NCI-H2196 treated with DMSO at 0.1 percent for 48 hours (cell line): ENCODE data around the gene SFTA2.

ENCODE experiments used
- DNase-seq: peaks from one replicate; lab custom pipeline; 2025; ENCODE audit not compliant: unreplicated experiment; lab: John Stamatoyannopoulos, UW

Gene SFTA2

DNA sequence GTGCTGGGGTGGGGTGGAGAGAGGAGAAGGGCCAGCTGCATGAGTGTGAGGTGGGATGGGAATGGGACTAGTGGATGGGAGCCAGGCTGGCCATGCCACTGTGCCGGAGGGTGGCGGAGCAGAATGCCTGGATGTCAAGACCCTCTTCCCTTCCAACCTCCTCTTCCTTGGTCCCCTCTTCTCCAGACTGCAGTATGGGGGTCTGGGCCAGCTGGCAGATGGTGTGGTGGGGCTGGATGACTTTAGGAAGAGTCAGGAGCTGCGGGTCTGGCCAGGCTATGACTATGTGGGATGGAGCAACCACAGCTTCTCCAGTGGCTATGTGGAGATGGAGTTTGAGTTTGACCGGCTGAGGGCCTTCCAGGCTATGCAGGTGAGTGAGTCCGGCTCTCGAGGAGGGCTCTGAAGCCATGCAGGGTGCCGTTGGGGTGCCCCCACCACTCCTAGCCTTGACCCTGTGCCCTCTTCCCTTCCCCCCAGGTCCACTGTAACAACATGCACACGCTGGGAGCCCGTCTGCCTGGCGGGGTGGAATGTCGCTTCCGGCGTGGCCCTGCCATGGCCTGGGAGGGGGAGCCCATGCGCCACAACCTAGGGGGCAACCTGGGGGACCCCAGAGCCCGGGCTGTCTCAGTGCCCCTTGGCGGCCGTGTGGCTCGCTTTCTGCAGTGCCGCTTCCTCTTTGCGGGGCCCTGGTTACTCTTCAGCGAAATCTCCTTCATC lies 40.0 kb downstream of the SFTA2 start:
- no peak for DNase-seq

DNA sequence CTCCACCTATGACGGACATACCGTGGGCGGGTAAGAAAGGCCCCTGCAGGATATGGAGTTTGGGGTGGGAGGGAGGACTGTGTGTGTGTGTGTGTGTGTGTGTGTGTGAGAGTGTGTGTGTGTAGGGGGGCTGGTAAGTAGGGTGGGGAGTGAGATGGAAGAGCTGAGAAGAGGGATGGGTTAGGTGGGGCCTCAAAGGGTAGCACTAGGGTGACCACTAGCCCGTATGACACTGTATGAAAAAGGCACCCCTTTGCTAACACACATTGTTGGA lies 40.6 kb downstream of the SFTA2 start:
- DNase-seq, result no peak

DNA sequence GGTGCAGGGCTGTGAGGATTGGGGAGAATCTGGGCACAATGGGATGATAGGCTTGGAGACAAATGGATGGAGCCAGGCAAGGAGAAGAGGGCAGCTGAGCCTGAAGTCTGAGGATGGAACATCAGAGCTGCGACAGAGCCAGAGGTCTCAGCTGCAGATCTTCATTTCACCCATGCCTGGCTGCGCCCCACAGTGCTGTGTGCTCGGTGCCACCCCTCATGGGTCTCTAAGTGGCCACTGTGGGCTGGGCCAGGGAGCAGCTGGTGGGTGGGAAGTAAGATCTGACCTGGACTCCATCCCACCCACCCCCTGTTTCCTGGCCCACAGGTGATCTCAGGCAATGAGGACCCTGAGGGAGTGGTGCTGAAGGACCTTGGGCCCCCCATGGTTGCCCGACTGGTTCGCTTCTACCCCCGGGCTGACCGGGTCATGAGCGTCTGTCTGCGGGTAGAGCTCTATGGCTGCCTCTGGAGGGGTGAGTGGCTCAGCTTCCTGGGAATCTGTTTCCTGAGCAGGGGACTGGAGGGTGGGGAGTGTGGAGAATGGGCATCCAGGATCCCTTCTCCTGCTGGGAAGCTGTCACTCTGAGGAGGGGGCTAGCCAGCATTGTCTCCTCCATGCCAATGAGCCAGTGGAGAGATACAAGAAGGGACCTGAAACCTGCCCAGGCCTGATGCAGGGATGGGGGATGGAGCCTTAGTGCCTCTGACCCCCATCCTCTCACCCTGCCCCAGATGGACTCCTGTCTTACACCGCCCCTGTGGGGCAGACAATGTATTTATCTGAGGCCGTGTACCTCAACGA lies 41.1 kb downstream of the SFTA2 start:
- no peak for DNase-seq

DNA sequence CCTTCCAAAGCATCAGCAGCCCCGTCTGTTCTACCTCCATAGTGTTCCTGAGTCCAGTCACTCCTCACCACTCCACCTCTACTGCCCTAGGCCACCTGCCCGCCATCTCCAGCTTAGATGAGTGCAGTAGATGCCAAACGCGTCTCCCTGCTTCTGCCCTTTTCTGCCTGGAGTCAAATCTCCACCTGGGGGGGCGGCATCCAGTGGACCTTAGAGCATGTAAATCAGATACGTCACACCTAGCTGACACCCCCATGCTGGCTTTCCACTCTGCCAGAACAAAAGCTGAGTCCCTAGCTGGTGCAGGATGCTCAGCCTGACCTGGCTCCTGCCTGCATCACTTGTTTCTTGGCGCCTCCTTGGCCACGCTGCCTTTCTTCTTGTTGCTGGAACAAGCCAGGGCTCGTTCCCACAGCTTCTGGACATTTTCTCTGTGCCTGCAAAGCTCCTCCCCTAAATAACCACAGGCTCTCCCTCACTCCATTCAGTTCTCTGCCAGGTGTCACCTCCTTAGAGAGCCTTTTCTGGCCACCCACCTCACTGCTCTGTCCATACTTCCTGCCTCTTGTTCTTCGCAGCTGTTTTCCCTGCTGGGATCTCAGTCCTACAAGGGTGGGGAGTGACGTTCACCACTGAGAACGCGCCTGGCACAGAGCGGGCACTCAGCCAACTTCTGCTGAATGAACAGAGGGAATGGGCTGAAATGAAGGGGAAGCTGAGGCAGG lies 41.9 kb downstream of the SFTA2 start:
- peak; percentile 83 for DNase-seq

DNA sequence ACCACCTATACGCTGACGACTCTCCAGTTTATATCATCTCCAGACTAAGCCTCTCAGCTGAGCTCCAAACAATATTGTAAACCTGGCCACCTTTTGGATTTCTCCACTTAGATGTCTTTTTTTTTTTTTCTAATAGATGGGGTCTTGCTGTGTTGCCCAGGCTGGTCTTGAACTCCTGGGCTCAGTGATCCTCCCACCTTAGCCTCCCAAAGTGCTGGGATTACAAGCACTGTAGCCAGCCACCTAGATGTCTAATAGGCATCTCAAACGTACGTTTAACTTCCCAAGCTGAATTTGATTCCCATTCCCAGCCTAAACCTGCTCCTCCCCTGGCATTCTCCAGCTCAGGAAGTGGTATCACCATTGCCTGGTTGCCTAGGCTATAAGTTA lies 42.5 kb downstream of the SFTA2 start:
- DNase-seq, result no peak

DNA sequence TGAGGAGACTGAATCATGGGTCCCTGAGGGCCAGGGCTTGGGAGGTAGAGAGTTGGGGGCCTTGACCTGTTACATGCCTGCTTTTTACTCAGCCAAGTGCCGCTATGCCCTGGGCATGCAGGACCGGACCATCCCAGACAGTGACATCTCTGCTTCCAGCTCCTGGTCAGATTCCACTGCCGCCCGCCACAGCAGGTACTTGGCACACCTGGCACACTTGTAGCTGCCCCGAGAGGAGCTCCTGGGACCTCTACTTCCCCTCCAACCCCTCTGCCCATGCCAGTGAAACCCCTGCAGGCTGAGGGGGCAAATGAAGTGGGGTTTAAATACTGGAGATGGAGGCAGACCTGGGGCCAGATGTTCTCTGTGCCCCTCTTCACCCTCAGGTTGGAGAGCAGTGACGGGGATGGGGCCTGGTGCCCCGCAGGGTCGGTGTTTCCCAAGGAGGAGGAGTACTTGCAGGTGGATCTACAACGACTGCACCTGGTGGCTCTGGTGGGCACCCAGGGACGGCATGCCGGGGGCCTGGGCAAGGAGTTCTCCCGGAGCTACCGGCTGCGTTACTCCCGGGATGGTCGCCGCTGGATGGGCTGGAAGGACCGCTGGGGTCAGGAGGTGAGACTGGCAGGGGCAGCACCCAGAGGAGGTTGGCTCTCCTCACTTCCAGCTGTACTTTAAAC lies 43.0 kb downstream of the SFTA2 start:
- DNase-seq, result no peak

DNA sequence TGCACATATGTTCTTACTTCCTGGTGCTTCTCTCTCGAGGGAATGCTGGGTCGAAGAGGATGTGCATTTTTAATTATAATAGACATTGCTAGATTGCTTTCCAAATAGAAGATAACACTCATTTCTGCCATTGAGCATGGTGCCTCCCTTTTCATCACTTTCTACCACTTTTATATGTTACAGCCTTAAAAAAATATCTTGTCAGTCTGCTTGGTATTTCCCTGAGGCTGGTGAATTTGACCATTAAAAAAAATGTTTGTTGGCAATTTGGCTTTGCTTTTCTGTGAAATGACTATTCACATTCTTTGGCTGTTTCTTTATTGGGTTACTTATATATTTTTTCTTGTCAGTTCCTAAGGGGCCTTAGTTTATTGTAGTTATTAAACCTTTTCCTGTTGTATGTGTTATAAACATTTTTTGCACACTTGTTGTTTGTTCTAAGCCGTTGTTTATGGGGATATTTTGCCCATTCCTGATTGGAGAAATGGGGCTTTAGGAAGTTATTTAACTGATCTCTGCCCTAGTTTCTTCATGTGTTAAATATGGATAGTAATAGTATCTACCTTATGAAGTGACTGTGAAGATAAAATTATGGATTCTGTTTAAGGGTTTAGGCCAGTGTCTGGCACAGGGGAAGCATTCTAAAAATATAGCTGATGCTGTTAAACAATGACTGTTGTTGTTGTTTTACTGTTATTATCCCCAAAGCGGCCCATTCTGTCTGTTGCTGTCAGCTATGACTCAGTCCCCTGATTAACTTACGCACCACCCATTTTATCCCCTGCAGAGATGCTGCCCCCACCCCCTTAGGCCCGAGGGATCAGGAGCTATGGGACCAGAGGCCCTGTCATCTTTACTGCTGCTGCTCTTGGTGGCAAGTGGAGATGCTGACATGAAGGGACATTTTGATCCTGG lies 43.8 kb downstream of the SFTA2 start:
- no peak for DNase-seq

DNA sequence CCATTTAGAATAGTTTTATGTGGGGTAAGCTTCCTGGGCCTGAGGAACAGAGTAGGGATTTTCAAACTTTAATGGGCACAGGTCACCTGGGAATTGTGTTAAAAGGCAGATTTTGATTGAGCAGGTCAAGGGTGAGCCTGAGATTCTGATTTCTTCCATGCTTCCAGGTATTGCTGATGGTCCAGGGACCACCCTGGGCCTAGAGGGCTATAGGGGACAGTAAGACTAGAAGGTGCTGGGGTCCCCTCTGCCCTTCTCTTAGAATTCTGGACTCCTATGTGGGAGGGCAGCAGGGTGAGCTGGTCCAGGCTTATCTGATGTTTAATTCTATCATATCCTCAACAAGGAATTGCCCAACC lies 45.1 kb downstream of the SFTA2 start:
- no peak for DNase-seq

DNA sequence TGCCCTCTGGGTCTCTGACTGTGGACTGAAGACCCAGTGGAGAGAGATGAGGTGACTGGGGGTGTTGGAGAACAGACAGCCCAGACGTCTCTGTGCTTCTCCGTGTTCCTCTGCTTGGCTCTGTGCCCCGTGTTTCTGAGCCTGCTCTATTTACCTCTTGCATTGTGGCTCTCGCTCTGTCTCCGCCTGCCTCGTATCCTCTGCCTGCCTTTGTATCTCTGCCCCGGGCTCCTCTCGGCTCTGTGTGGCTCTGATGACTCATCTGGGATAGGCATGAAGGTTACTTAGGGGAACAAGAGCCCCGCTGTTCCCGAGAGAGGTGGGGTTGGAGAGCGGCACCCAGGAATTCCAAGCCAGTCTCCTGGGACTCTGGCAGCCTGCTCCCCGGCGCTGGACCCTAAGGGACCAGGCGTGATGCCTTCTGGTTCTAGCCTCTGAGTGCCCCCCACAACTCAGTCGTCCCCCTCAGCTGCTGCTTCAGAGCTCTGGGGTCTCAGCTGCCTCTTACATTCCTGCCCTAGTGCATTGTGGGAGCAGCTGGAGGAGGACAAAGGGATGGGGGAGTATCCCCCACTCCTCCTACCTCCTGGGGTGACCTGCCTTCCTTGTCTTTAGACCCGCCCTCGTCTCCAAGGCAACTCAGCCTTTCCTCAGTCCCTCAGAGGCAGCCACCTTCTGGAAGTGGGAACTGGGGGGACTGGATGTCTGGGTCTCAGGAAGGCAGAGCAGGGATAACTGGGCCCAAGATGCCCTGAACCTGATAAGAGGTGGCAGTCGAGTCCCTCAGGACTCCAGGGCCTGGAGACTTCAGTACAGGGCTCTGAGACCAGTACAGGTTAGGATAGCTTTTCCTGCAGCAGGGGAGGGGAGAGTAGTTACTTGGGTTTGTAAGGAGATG lies 45.7 kb downstream of the SFTA2 start:
- DNase-seq, result peak; percentile 37

DNA sequence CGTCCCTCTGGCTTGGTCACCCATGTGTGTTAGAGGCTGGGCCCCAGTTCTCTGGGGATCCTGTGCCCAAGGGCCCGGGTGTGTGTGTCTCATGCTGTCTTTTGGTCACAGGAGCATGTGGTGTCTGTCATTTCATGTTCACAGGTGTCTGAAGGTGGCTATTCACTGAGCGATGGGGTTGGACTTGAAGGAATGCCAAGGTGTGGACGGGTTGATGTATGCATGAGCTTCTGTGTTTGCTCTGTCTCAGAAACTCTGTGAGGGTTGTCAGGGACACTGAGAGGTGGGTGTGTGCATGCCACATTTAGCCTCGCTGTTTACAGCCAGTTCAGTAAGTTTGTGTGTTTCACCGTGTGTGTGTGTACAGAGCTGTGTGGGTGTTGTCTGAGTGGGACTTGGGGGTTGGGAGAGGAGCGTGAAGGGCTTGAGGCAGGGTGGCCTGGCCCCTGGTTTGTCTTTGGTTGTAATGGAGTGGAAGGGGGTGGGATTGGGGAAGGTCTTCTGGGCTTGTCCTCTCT lies 46.4 kb downstream of the SFTA2 start:
- no peak for DNase-seq

DNA sequence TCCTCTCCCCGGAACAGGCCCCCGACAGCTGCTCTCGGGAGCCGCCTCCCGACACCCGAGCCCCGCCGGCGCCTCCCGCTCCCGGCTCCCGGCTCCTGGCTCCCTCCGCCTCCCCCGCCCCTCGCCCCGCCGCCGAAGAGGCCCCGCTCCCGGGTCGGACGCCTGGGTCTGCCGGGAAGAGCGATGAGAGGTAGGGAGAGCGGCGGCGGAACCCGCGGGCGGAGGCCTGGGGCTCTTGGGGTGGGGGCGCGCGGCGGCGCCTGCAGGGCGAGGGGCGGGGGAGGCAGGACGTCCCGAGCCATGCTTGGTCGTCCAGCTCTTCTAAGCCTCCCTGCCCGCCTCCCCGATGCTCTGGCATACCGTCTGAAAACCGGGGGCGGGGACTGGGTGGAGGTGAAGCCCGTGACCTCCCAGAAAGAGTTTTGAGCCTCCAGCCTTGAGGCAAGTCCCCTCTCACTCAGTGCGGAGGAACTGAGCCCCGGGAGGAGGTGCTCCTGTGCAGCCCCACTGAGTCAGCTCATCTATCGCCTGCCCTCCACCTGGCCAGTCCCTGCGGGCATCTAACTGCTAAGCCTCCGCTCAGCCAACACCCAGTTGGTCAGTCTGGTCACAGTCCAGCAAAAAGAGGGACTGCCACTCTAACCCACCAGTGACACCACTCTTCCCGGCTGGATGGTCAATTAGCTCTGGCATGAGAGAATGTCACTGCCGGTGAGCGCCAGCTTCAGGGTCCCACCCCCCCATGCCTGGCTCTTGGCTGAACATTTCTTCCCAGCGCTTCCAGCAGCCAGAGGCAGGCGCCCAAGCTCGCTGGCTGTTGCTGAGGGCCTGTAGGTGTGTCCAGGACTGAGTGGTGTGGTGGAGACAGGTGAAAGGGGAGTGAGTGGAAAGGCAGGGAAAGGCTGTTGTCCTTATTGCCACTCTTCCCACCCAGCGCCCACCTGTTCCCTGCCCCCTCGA lies 47.2 kb downstream of the SFTA2 start:
- DNase-seq, result no peak

DNA sequence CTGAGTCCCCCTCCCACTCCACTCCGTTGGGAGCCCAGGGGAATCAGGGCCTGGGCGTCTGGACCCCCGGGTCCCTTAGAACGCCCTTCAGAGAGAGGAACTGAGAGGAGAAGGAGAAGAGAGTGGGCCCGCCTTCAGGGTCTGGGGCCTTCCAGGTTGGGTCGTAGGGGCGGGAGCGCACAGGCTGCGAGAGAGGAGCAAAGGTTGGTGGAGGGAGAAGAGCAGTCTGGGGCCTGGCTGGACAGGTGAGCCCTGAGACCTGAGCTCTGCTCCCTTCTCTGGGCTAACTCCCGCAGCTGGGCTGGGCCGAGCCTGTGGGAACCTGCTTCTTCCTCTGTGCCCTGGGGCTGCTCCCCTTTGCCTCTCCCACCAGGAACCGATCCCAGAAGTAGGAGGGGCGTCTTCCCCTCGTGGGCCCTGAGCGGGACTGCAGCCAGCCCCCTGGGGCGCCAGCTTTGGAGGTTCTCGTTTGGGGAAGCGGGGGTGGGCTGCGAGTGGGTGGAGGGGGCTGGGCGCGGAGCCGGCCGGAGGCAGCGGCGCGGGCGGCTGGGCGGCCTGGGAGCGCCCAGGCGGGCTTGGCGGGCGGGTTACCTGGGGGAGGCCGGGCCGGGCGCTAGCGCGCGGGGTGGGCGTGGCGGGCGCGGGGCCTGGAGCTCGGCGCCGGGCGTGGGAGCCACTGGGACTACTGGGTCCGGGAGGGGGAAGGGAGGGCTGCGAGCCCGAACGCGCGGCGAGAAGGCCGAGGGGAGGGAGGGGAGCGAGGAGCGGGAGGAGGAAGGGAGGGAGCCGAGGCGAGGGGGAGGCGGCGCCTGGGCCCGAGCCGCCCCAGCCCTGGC lies 48.1 kb downstream of the SFTA2 start, which contains the start of gene DDR1:
Gene DDR1 (plus strand): TSS at position 835 of the 836 bp plus-strand sequence. CDS start 4,211 bp downstream, outside the sequence.
- DNase-seq, result peak; percentile 80

DNA sequence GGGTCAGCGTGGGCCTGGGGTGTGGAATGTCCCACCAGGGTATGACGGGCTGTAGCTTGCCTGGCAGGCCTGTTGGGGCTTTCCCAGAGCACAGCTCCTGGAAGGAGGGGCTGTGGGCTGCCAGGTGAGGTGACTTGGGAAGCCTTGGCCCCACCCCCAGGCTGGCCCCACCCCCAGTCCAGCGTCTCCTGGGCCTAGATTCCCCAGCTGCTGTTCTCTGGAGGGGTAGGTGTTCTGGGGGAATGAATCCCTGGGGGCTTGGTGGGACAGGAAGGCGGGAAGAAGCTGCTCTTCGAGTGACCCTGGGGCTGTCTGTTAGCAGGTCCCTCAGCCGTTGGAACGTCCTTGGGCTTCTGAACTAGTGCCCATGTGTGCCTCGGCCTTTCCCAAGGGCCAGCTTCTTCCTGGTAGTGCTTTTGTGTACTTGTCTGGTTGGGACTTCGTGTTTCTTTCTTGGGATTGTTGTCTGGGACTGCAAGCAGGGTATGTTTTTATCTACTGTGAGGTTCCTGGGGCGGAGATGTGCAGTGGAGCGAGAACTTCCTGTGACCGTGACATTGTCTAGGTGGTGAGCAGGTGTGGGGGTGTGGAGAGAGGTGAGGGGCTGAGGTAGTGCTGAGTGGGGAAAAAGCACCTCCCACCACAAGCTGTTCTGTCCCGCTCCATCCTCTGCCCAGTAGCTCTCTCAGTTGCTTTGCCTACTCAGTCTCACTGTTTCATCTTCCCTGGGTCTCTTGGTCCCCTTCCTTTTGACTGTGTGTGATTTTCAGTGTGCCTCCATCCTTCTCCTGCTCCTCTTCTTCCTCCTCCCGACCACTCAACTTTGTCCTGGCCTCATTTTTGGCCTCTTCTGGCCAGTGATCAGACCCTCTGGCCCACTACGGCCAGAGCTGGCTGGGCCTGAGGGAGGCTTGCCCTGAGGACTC lies 48.9 kb downstream of the SFTA2 start:
- peak; percentile 61 for DNase-seq

DNA sequence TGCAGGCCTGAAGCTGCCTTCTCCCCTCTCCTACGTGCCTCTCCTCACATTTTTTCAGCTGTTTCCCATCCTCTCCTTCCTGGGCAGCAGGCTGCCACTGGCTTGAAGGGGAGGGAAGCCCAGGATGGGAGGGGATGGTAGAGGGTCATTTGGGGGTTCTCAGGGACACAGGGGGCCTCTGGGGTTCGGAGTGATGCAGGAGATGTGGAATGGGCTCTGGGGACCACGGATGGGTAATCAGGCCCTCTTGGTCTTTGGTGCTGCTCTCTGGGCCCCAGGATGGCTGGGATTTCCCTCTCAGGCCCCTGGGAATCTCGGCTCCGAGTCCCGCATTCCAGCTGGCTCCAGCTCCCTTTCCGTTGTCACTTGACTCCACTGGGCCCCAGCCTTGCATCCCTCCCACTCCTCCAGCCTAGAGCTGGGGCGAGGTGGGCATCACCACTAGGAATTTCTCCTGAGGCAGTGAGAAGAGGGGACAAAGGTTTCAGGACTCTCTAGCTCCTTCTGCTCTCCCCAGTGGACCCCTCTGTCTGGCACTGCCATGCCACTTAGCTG lies 49.7 kb downstream of the SFTA2 start:
- DNase-seq, result no peak

DNA sequence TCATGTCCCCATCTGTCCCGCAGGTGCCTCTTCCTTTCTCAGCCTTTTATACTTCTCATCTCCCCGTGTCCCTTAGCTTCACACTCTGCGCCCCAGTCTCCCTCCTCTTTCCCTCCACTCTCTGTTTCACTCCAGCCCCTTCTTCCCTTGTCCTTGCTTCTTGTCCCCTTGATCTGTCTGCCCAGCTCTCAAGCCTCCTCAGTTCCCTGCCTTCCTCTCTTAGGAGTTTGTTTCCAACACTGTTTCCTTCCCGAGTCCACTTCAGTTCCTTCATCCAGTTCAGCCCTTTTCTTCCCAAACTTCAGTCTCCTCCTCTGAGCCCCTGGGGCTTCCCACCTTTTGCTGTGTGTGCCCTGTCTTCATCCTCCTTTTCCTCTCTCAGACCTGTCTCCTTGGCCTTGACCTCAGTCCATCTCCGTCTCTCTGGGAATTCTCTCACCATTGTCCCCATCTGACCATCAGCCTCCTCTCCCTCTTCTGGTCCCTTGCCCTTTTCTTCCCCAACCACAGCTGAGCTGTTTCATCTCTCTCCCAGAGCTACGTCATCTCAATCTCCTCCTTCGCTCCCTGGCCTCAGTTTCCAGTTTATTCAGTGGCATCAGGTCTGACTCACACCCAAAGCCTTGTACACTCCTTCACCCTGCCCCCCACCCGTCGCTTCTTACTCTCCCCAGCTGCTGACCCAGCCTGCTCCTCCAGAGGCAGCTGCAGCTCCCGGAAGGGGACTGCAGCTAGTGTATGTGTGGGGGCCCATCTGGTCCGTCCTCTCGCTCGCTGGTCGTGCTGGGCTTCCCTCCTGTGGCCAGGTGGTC lies 50.4 kb downstream of the SFTA2 start:
- DNase-seq, result no peak
